Esophagus squamous epithelium (tissue), 4 donors: Measurements from ENCODE around the gene TEFM.

Source experiments
- CTCF ChIP-seq, 6 experiments: fragments of 450-650 bp in 4 of 6; fragments of 200-600 bp in 2 of 6; sonication (generic) in 2 of 6; IDR thresholded peaks; one replicate each; pipeline ENCODE4 v1.5.1; 2016 to 2019; ENCODE audit warnings: antibody characterized with exemption in 6 of 6, mild to moderate bottlenecking in 4 of 6, moderate library complexity in 4 of 6
- POLR2A ChIP-seq, 4 donors: fragments of 450-650 bp; IDR thresholded peaks; one replicate each; pipeline ENCODE4 v1.6.1; 2017; ENCODE audit warnings: antibody characterized with exemption in 4 of 4, mild to moderate bottlenecking in 4 of 4, moderate library complexity in 3 of 4

GRCh38 chr17:30947796-30948195, 41.8 kb upstream of the TEFM start:
- TF ChIP-seq CTCF (IDR thresholded peaks at IDR 0.05) (no peak), POLR2A (IDR thresholded peaks at IDR 0.05) (no peak)
